HG03175 (cell line): ENCODE results near the gene PDS5A.
"Not testable (repeated sequence)": the region's sequence is repeated elsewhere in the genome, so short reads cannot be mapped to it uniquely, and the experiment has no call there.

Source experiments
- ATAC-seq: cut with Tn5 transposase; IDR thresholded peaks from one replicate; pipeline ENCODE4 v1.9.1; 2021; ENCODE audit warnings: mild to moderate bottlenecking, moderate library complexity; ENCODE audit not compliant: unreplicated experiment

PDS5A gene, protein sequence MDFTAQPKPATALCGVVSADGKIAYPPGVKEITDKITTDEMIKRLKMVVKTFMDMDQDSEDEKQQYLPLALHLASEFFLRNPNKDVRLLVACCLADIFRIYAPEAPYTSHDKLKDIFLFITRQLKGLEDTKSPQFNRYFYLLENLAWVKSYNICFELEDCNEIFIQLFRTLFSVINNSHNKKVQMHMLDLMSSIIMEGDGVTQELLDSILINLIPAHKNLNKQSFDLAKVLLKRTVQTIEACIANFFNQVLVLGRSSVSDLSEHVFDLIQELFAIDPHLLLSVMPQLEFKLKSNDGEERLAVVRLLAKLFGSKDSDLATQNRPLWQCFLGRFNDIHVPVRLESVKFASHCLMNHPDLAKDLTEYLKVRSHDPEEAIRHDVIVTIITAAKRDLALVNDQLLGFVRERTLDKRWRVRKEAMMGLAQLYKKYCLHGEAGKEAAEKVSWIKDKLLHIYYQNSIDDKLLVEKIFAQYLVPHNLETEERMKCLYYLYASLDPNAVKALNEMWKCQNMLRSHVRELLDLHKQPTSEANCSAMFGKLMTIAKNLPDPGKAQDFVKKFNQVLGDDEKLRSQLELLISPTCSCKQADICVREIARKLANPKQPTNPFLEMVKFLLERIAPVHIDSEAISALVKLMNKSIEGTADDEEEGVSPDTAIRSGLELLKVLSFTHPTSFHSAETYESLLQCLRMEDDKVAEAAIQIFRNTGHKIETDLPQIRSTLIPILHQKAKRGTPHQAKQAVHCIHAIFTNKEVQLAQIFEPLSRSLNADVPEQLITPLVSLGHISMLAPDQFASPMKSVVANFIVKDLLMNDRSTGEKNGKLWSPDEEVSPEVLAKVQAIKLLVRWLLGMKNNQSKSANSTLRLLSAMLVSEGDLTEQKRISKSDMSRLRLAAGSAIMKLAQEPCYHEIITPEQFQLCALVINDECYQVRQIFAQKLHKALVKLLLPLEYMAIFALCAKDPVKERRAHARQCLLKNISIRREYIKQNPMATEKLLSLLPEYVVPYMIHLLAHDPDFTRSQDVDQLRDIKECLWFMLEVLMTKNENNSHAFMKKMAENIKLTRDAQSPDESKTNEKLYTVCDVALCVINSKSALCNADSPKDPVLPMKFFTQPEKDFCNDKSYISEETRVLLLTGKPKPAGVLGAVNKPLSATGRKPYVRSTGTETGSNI (N-terminal part only)

DNA sequence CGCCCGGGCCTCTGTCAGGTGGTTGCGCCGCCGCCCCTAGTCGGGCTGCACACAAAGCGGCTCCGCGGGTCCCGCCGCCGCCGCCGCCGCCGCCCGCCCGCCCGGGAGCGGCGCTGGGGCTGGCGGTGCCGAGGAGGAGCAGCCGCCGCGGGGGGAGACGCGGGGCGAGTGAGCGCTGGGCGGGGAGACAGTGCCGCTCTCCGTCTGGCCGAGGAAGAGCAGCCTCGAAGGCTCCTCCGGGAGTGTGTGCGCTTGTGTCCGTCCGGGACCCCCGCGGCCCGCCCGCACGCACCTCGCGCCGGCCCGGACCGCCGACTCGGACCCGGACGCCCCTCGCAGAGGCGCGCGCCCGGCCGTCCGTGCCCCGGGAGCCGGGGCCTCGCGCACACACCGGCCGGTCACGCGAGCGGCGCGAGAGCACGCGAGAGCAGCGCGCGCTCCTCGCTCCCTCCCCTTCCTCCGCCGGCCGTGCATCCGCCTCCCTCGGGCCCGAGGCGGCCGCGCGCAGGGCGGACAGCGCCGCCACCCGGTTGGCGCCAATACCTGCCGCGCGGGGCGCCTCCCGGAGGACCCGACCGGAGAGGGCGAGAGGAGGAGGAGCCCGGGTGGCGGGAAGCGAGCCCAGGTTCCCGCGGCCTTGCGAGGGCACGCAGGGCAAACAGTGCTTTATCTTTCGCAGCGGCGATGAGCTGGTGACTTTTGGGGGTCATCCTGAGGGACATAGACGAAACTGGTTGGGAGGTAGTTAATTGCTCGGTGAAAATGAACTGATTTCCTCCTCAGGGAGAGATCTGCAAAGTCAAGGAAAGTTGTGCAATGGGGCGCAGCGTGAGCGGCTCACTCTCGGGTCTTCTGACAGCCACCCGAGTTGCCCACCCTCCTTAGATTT lies at the start of gene PDS5A:
PDS5A (minus strand) TSS at position 423 of the 889 bp plus-strand sequence. CDS start 1,334 bp downstream, outside the sequence.
- ATAC-seq = peak; percentile 74

DNA sequence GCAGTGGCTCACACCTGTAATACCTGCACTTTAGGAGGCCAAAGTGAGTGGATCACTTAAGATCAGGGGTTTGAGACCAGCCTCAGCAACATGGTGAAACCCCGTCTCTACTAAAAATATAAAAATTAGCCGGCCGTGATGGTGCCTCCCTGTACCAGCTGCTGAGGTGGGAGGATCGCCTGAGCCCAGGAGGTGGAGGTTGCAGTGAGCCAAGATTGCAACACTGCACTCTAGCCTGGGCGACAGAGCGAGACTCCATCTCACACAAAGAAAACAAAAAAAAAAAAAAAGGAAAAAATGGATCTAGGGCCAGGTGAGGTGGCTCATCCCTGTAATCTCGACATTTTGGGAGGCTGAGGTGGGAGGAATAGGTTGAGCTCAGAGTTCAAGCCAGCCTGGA lies 46.3 kb upstream of the PDS5A start:
- not testable (repeated sequence) for ATAC-seq

DNA sequence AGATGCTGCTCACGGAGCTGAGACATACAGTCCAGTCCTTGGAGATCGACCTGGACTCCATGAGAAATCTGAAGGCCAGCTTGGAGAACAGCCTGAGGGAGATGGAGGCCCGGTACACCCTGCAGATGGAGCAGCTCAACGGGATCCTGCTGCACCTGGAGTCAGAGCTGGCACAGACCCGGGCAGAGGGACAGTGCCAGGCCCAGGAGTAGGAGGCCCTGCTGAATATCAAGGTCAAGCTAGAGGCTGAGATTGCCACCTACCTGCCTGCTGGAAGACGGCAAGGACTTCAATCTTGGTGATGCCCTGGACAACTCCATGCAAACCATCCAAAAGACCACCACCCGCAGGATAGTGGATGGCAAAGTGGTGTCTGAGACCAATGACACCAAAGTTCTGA lies 43.4 kb upstream of the PDS5A start:
- not testable (repeated sequence) for ATAC-seq

DNA sequence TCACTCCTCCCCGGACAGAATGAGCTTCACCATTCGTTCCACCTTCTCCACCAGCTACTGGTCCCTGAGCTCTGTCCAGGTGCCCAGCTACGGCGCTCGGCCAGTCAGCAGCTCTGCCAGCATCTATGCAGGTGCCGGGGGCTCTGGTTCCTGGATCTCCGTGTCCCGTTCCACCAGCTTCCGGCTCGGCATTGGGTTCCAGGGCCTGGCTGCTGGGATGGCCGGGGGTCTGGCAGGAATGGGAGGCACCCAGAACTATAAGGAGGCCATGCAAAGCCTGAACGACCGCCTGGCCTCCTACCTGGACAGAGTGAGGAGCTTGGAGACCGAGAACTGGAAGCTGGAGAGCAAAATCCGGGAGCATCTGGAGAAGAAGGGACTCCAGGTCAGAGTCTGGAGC lies 42.5 kb upstream of the PDS5A start:
- ATAC-seq = no peak

DNA sequence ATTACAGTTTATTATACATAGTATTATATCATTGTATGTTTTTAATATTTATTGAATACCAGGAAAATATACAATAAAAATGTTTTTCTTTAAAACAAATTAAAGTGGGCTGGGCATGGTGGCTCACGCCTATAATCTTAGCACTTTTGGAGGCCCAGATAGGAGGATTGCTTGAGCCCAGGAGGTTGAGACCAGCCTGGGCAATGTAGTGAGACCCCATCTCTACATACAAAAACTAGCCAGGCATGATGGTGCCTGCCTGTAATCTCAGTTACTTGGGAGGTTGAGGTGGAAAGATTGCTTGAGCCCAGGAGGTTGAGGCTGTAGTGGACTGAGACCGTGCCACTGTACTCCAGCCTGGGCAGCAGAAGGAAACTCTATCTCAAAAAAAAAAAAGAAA lies 38.3 kb upstream of the PDS5A start:
- ATAC-seq = no peak

DNA sequence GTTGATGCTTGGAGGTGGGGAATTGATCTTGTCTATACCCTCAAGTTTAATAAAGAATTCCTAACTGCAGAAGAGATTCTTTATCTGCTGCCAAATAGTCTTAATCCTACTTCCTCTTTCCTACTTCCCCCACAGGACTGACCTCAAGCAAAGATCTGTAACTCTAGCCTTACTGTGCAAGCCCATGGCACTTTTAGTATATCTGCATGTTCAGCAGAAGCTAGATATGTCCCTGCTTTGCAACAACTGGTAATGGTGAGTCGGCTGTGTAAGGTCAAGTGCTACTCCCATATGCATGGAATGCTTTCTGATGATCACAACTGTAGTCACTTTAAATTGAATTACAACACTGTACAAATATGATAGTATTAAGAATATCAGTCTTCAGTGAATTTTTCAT lies 26.3 kb upstream of the PDS5A start:
- no peak for ATAC-seq

DNA sequence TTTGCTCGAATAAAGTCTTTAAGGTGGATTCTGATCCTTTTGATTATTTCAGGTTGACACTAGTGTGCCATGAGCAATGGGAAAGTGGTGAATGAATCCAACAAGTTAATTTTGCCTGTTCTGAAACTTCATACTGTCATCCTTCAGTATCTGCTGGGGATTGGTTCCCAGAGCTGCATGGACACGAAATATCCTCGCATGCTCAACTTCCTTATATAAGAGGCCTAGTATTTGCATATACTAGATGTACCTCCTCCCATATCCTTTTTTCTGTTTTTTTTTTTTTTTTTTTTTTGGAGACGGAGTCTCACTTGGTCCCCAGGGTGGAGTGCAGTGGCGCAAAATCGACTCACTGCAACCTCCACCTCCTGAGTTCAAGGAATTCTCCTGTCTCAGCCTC lies 23.0 kb upstream of the PDS5A start:
- no peak for ATAC-seq

DNA sequence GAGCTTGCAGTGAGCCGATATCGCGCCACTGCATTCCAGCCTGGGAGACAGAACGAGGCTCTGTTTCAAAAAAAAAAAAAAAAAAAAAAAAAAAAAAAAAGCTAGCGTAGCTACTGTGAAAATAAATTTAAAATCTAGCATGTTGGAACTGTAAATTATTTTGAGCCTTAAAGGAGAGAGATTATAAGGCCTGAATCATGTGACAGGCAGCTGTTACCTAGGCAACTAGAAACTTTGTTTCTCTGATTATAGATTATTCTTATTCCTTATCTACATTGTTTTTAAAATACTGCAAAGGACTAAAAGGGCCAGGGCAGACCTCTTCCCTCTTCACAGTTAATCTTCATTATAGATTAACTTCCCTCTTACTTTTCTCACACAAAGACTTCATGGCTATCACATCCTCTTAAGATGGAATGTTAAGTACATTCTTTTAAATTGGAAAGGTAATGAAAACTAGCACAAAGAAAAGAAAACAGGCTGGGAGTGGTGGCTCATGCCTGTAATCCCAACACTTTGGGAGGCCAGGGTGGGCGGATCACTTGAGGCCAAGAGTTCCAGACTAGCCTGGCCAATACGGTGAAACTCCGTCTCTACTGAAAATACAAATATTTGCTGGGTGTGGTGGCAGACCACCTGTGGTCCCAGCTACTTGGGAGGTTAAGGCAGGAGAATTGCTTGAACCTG lies 21.1 kb upstream of the PDS5A start:
- ATAC-seq = no peak

DNA sequence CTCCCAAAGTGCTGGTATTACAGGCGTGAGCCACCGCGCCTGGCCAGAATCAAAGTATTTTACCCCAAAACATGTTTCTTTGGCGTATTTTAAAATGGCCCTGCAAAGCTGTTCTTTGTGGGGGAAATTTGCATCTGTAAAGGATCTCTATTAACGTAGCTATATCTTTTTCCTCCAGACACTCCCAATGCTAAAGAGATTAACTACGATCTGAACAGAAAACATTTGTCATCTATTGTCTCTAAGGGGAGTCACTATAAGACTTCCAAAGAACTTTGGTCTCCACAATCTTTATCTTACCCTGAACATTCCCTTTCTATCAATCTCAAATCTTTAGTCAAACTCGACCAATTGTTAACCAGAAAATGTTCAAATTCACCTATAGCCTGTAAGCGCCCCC lies 19.1 kb upstream of the PDS5A start:
- no peak for ATAC-seq

DNA sequence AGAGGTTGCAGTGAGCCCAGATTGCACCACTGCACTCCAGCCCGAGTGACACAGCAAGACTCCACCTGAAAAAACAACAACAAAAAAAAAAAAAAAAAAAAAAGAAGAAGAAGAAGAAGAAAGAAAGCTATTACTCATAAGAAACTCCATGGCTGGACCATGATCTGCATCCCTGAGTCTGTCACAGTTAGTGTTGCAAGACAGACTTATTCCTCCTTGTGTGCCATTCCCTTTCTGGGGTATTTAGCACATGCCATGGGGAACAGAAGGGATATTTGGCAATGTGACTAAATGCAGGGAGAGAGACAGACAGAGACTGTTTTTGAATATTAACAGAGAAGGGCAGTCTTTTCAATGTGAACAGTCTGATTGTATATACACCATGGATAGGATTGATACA lies 16.7 kb upstream of the PDS5A start:
- ATAC-seq = no peak

DNA sequence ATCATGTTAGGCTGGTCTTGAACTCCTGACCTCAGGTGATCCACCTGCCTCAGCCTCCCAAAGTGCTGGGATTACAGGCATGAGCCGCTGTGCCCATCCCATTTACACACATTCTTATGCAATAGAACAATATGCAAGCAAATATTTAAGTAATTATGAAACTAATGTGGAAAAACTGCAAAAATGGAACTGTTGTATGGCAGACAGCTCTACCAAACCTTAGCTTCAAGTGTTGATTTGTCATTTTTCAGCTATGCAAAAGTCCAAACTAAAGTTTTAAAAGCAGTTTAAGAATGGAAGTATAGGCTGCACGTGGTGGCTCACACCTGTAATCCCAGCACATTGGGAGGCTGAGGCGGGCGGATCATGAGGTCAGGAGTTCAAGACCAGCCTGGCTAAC lies 11.7 kb upstream of the PDS5A start:
- ATAC-seq = not testable (repeated sequence)

DNA sequence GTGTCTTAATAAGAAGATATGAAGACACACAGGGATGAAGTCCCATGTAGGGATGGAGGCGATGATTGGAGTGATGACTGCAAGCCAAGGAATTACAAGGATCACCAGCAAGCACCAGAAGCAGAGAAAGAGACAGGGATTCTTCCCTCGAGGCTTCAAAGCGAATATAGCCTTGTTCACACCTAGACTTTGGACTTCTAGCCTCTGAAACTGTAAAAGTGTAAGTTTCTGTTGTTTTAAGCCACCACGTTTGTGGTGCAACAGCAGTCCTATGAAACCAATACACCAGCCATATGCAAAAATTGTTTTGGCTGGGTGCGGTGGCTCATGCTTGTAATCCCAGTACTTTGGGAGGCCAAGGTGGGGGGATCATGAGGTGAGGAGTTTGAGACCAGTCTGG lies 9.8 kb upstream of the PDS5A start:
- no peak for ATAC-seq

DNA sequence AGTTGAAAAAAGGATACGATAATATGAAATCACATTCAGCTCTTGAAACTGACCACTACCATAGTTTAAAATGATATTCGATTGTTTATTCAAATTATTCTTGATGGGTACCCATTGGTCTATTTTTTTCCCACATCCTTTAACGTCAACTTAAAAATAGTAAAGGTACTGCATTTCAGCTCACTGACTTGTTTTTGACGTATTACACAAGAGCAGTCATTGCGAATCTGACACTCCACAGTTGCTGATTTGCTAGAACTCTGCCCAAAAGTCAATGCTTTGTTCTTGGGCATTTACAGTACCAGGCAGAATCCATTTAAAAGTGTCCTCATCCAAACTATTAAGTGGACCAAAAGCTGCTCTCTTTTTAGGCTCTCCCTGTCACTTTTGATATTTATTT lies 1.2 kb upstream of the PDS5A start:
- no peak for ATAC-seq

DNA sequence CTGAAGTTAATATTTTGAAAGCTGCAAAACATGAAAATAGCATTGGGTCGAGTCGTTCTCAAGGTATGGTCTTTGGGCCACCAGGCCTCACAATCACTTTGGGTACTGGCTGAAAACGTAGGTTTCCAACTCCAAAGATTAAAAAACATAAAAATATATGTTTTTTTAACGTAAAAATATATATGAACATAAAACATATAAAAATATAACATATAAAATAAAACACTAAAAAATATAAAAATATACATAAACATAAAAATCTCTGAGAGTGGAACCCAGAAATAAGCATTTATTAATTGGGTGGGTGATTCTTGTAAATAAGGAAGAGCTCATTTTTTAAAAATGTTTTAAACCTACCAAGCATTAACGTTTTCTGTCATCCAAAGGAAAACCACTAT lies 666 bp upstream of the PDS5A start:
- no peak for ATAC-seq

DNA sequence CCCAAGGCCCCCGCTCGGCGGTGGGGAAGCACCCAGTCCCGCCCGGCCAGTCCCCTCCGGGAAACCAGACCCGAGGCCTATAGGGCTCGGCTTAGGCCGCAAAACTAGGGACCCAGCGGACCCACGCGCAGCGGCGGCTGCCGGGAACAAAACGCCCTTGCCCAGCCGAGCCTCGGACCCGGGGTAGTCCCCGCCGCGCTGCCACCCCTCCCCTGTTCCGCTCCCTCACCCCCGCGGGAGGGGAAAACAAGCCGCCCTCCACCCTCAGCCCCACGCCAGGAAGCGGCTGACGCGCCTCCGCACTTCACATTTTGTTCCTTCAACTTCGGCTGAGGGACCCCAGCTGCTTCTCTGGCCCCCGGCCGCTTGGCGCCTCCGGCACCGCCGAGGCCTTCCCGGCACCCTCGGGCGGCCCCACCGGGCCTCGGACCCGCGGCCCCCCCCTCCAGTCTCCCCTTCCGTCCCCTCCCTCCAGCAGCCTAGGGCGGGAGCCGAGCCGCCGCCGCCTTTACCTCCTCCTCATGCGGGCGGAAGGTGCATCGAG lies 694 bp downstream of the PDS5A start:
- ATAC-seq = peak; percentile 20

DNA sequence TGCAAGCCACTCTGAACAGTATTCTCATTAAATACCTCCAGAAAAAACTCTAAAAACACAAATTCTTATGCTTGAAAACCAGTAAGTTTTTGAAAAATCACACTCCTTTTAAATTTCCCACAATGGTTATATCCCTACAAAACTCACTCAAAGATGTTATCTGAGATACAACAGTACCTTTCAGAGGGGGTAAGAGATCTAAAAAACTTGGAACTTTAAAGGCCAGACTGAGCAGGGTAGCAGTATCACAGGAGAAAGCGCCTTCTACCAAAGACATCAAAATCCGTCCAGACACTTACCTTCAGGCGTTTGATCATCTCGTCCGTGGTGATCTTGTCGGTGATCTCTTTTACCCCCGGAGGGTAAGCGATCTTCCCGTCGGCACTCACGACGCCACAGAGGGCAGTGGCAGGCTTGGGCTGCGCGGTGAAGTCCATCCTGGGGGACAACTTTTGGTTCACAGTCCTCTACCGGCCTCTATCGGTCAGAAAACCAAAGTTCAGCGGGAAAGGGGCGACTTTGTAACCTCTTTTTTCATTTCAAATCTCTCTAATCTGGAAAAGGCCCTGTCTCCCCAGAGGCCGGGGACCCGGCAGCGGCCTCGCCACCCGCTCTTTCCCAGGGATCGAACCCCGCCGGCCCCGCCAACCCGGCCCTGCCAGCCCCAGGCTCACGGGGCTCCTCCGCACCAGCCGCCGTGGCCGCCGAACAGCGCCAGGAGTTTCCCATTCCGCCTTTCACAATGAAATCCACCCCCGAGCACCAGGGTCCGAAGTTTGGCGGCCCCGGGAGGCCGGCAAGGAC lies 1.4 kb downstream of the PDS5A start:
- ATAC-seq = peak; percentile 35

DNA sequence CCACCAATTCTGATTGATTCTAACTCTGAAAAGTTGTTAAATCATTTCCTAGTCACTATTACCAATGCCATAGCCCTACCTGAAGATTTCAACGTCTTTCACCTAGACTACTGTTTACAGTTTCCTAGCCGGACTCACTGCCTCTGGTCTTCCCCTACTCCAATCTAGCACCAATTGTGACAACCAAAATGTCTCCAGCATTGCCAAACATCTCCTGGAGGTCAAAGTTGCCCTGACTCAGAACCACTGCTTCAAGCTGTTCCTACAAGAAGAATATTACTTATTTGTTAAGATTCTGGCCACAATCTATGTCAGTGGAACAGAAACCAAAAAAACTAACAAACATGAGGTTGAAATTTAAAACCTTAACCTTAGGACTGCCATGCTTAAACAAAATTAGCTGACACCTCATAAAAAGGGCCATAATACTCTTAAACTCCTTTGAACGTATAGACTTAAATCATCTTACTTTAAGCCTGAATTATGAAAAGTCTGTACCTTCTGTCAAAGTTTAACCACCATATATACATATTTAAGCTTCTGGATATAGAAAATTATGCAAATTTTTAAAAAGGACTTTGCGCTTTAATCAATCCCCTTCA lies 2.1 kb downstream of the PDS5A start:
- ATAC-seq = no peak

DNA sequence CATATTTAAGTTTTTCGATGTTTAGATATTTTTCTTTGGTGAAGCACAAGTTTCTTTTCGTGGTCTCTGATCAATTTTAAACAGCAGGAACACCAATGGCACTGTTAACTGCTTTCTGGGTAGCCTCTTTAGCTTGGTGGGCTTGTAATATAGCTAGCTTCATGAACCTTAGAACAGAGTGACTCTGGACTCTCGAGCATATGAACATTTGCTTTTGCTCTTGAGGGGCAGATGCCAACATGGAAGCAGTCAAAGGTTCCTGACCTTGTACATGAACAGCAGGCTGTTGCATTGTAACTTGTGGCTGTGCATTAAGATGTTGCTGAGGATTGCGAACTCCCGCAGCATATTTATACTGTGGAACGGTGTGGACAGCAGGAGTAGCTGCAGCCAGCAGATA lies 4.7 kb downstream of the PDS5A start:
- not testable (repeated sequence) for ATAC-seq
